ENCODE results near the gene USP27X. TPM values are rescaled to one million over a fixed set of nuclear protein-coding genes. Genes with fewer than 3 reads are reported as not detected.

USP27X gene
- total and polyA plus RNA-seq, 2 donors (not counting 1 experiment from before 2014, with no cell fraction given): 2.6 to 3.0 TPM

DNA sequence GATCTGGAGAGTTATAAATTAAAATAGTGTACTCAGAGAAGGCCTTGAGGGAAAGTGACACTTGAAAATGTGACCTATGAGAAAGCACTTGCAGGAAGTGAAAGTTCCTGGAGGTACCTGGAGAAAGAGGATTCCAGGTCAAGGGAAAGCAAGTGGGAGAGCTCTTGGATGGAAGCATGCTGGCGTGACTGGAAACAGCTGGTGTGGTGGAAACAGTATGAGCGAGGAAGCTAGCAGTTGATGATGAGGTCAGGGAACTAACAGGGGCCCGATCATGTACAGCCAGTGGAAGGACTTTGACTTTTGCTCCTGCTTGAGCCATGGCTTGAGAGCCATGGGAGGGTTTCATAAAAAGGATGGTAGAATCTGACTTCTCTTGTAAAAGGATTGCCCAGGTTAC is 33.6 kb downstream of the USP27X start:
- Histone ChIP-seq H3K4me3 (replicated peaks in 1 of 4; ENCODE audit: control extremely low read depth in 1 of 4, insufficient read depth in 1 of 4, low read depth in 3 of 4, low read length in 4 of 4) (no peak overlapping the region), H3K9me3 (ENCODE audit: control insufficient read depth, insufficient read depth, low read depth, low read length) (no peaks in the 10 kb centered on the region), H4K20me1 (ENCODE audit: control insufficient read depth, extremely low read depth, insufficient read depth, low read length) (no peaks in the 10 kb centered on the region), H3K36me3 (ENCODE audit: control insufficient read depth, insufficient read depth, low read length) (no peaks in the 10 kb centered on the region), H3K27ac (ENCODE audit: insufficient read depth, low read length) (no peak overlapping the region), H3K4me2 (ENCODE audit: extremely low read depth, insufficient read depth, low read length) (no peak overlapping the region), H3K27me3 (ENCODE audit: control insufficient read depth, insufficient read depth, low read length) (no peaks in the 10 kb centered on the region), H3K9ac (ENCODE audit: insufficient read depth, low read length) (no peak overlapping the region), H2AFZ (ENCODE audit: low read length) (no peak overlapping the region), H3K79me2 (ENCODE audit: control insufficient read depth, insufficient read depth, low read length) (no peaks in the 10 kb centered on the region), H3K4me1 (ENCODE audit: control insufficient read depth, extremely low read depth, insufficient read depth, low read length) (no peaks in the 10 kb centered on the region)
- no peak for DNase-seq (ENCODE audit: low read depth in 2 of 2)
- TF ChIP-seq EZH2 (IDR thresholded peaks at IDR 0.05; ENCODE audit: low read length, missing control alignments) (no peak), CTCF (conservative IDR thresholded peaks at IDR 0.05 in 1 of 2, IDR thresholded peaks at IDR 0.05 in 1 of 2; ENCODE audit: low read depth in 1 of 2, low read length in 2 of 2) (no peak)

DNA sequence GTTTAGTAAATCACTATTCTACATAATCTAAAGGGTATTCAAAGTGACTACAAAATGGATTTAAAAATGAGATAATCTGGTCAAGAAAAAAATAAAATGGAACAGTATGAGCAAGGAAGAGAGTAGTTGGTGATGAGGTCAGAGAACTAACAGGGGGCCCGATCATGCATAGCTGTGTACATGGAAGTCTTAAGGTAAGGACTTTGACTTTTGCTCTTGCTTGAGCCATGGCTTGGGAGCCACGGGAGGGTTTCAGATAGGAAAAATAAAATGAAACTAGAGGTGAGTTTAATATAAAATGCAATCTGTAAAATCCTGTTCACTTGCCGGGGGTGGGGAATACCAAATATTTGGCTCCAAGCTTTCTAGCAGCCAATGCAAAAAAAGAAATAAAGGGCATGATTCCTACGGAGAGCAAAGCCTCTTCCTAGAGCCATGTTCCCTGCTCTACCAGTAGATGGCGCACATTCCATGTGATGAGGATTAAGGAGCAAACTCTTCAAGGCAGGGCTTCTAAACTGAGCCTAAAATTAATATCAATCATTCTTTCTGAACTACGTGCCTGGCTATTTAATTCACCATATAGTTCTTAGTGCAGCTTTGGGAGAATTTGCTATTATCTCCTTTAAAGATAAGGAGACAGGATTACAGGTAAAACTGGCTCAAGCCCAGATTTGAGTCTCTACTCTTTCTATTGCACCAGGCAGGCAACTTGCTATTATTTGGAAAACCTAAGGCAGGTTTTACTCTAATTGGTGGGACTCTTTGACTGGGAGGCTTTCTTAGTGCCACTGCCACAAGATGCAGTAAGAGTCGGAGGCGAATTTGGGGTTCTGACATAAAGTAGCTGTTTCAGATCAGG is 36.3 kb downstream of the USP27X start:
- Histone ChIP-seq H3K9ac (ENCODE audit: insufficient read depth, low read length) (no peak overlapping the region), H3K79me2 (ENCODE audit: control insufficient read depth, insufficient read depth, low read length) (no peaks in the 10 kb centered on the region), H3K27ac (ENCODE audit: insufficient read depth, low read length) (no peak overlapping the region), H3K4me1 (ENCODE audit: control insufficient read depth, extremely low read depth, insufficient read depth, low read length) (no peaks in the 10 kb centered on the region), H3K4me3 (replicated peaks in 1 of 4; ENCODE audit: control extremely low read depth in 1 of 4, insufficient read depth in 1 of 4, low read depth in 3 of 4, low read length in 4 of 4) (no peak overlapping the region), H4K20me1 (ENCODE audit: control insufficient read depth, extremely low read depth, insufficient read depth, low read length) (no peaks in the 10 kb centered on the region), H3K4me2 (ENCODE audit: extremely low read depth, insufficient read depth, low read length) (no peak overlapping the region), H3K9me3 (ENCODE audit: control insufficient read depth, insufficient read depth, low read depth, low read length) (no peaks in the 10 kb centered on the region), H3K36me3 (ENCODE audit: control insufficient read depth, insufficient read depth, low read length) (no peaks in the 10 kb centered on the region), H3K27me3 (ENCODE audit: control insufficient read depth, insufficient read depth, low read length) (no peaks in the 10 kb centered on the region), H2AFZ (ENCODE audit: low read length) (no peak overlapping the region)
- no peak for TF ChIP-seq EZH2 (IDR thresholded peaks at IDR 0.05; ENCODE audit: low read length, missing control alignments)
- TF ChIP-seq CTCF (conservative IDR thresholded peaks at IDR 0.05 in 1 of 2, IDR thresholded peaks at IDR 0.05 in 1 of 2; ENCODE audit: low read depth in 1 of 2, low read length in 2 of 2): peak; percentile 74 to 89
- DNase-seq (ENCODE audit: low read depth in 2 of 2): peak; percentile 35 to 70

DNA sequence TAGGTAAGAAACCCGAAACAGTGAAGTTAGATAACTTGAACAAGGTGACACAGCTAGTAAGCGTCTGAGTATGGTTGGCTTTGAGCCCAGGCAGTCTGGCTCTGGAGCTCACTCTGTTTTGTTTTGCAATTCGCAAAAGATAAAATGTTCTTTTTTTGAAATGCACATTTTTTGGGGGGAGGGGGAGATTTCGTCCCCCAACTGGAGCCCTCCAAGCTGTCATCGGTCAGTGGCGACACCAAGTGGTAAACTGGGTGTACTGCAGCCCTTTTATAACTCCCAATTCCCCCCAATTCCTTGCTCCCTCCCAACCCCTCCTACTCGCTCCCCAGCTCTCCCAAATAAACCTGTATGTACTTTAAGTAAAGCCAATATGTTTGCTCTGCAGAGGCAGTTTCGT is 40.3 kb downstream of the USP27X start:
- no peaks in the 10 kb centered on the region for H3K36me3 ChIP-seq (ENCODE audit: control insufficient read depth, insufficient read depth, low read length)
- no peak overlapping the region for H2AFZ ChIP-seq (ENCODE audit: low read length)
- H3K9me3 ChIP-seq (ENCODE audit: control insufficient read depth, insufficient read depth, low read depth, low read length): no peaks in the 10 kb centered on the region
- no peak overlapping the region for H3K4me3 ChIP-seq (replicated peaks in 1 of 4; ENCODE audit: control extremely low read depth in 1 of 4, insufficient read depth in 1 of 4, low read depth in 3 of 4, low read length in 4 of 4)
- H3K4me1 ChIP-seq (ENCODE audit: control insufficient read depth, extremely low read depth, insufficient read depth, low read length): no peaks in the 10 kb centered on the region
- H3K27me3 ChIP-seq (ENCODE audit: control insufficient read depth, insufficient read depth, low read length): no peaks in the 10 kb centered on the region
- peak; percentile 66 to 82 for TF ChIP-seq CTCF (conservative IDR thresholded peaks at IDR 0.05 in 1 of 2, IDR thresholded peaks at IDR 0.05 in 1 of 2; ENCODE audit: low read depth in 1 of 2, low read length in 2 of 2)
- no peak for TF ChIP-seq EZH2 (IDR thresholded peaks at IDR 0.05; ENCODE audit: low read length, missing control alignments)
- no peak overlapping the region for H3K9ac ChIP-seq (ENCODE audit: insufficient read depth, low read length)
- no peaks in the 10 kb centered on the region for H4K20me1 ChIP-seq (ENCODE audit: control insufficient read depth, extremely low read depth, insufficient read depth, low read length)
- no peak overlapping the region for H3K4me2 ChIP-seq (ENCODE audit: extremely low read depth, insufficient read depth, low read length)
- H3K27ac ChIP-seq (ENCODE audit: insufficient read depth, low read length): no peak overlapping the region
- peak; percentile 50 to 55 for DNase-seq (ENCODE audit: low read depth in 2 of 2)
- no peaks in the 10 kb centered on the region for H3K79me2 ChIP-seq (ENCODE audit: control insufficient read depth, insufficient read depth, low read length)
